ENCODE data around the gene ACTA2. TPM values are rescaled to one million over a fixed set of nuclear protein-coding genes. Genes with fewer than 3 reads are reported as not detected.

ACTA2 gene
- total and polyA plus RNA-seq, 4 donors = 37.7 to 357 (median 70.8) TPM

GRCh38 chr10:88974012-88974411 is 21.4 kb upstream of the ACTA2 start:
- Histone ChIP-seq H3K4me3 (ENCODE audit: low read depth, low read length) (no peak overlapping the region), H3K27me3 (ENCODE audit: control insufficient read depth, insufficient read depth, low read length) (no peaks in the 10 kb centered on the region), H3K9me3 (ENCODE audit: control insufficient read depth, insufficient read depth, low read length) (no peaks in the 10 kb centered on the region), H3K27ac (ENCODE audit: low read depth, low read length) (no peak overlapping the region), H3K36me3 (ENCODE audit: control insufficient read depth, insufficient read depth, low read length) (no peaks in the 10 kb centered on the region), H3K4me1 (ENCODE audit: control insufficient read depth, insufficient read depth, low read length) (no peaks in the 10 kb centered on the region)
- 100% methylated on average over 1 of the region's 3 CpGs for WGBS (ENCODE audit: insufficient coverage)
- DNase-seq (ENCODE audit: low read depth in 4 of 6, low spot score in 6 of 6) = no peak

- WGBS (ENCODE audit: insufficient coverage) = no CpG with 5 or more reads among the region's 5 CpGs
- H3K27ac ChIP-seq (ENCODE audit: low read depth, low read length) = no peak overlapping the region
- H3K4me1 ChIP-seq (ENCODE audit: control insufficient read depth, insufficient read depth, low read length) = no peaks in the 10 kb centered on the region
Measured at GRCh38 chr10:88971221-88972061, 18.9 kb upstream of the ACTA2 start.

GRCh38 chr10:88968391-88968790 is 15.8 kb upstream of the ACTA2 start:
- Histone ChIP-seq H3K9me3 (ENCODE audit: control insufficient read depth, insufficient read depth, low read length) (no peaks in the 10 kb centered on the region), H3K4me3 (ENCODE audit: low read depth, low read length) (no peak overlapping the region), H3K27me3 (ENCODE audit: control insufficient read depth, insufficient read depth, low read length) (no peaks in the 10 kb centered on the region), H3K36me3 (ENCODE audit: control insufficient read depth, insufficient read depth, low read length) (no peaks in the 10 kb centered on the region), H3K4me1 (ENCODE audit: control insufficient read depth, insufficient read depth, low read length) (no peaks in the 10 kb centered on the region), H3K27ac (ENCODE audit: low read depth, low read length) (no peak overlapping the region)
- no peak for DNase-seq (ENCODE audit: low read depth in 4 of 6, low spot score in 6 of 6)
- no CpG with 5 or more reads among the region's 2 CpGs for WGBS (ENCODE audit: insufficient coverage)

More at GRCh38 chr10:88971221-88972061, 18.9 kb upstream of the ACTA2 start:
- DNase-seq (ENCODE audit: low read depth in 4 of 6, low spot score in 6 of 6) = peak in 1 of 6 donors; percentile 91
- Histone ChIP-seq H3K36me3 (ENCODE audit: control insufficient read depth, insufficient read depth, low read length) (no peaks in the 10 kb centered on the region), H3K4me3 (ENCODE audit: low read depth, low read length) (no peak overlapping the region), H3K9me3 (ENCODE audit: control insufficient read depth, insufficient read depth, low read length) (no peaks in the 10 kb centered on the region), H3K27me3 (ENCODE audit: control insufficient read depth, insufficient read depth, low read length) (no peaks in the 10 kb centered on the region)

GRCh38 chr10:88966797-88967196 is 14.2 kb upstream of the ACTA2 start:
- WGBS (ENCODE audit: insufficient coverage) = no CpG with 5 or more reads among the region's 3 CpGs
- DNase-seq (ENCODE audit: low read depth in 4 of 6, low spot score in 6 of 6) = no peak
- Histone ChIP-seq H3K27ac (ENCODE audit: low read depth, low read length) (no peak overlapping the region), H3K36me3 (ENCODE audit: control insufficient read depth, insufficient read depth, low read length) (no peaks in the 10 kb centered on the region), H3K4me1 (ENCODE audit: control insufficient read depth, insufficient read depth, low read length) (no peaks in the 10 kb centered on the region), H3K4me3 (ENCODE audit: low read depth, low read length) (no peak overlapping the region), H3K27me3 (ENCODE audit: control insufficient read depth, insufficient read depth, low read length) (no peaks in the 10 kb centered on the region), H3K9me3 (ENCODE audit: control insufficient read depth, insufficient read depth, low read length) (no peaks in the 10 kb centered on the region)

GRCh38 chr10:88964869-88965415 is 12.4 kb upstream of the ACTA2 start:
- Histone ChIP-seq H3K27me3 (ENCODE audit: control insufficient read depth, insufficient read depth, low read length) (no peaks in the 10 kb centered on the region), H3K4me1 (ENCODE audit: control insufficient read depth, insufficient read depth, low read length) (no peaks in the 10 kb centered on the region), H3K36me3 (ENCODE audit: control insufficient read depth, insufficient read depth, low read length) (no peaks in the 10 kb centered on the region), H3K9me3 (ENCODE audit: control insufficient read depth, insufficient read depth, low read length) (no peaks in the 10 kb centered on the region), H3K4me3 (ENCODE audit: low read depth, low read length) (no peak overlapping the region), H3K27ac (ENCODE audit: low read depth, low read length) (no peak overlapping the region)
- WGBS (ENCODE audit: insufficient coverage) = 82% methylated on average over 2 of the region's 3 CpGs
- DNase-seq (ENCODE audit: low read depth in 4 of 6, low spot score in 6 of 6) = no peak

GRCh38 chr10:88964360-88964759 is 11.8 kb upstream of the ACTA2 start:
- H3K36me3 ChIP-seq (ENCODE audit: control insufficient read depth, insufficient read depth, low read length) = no peaks in the 10 kb centered on the region
- no CpG with 5 or more reads among the region's 1 CpG for WGBS (ENCODE audit: insufficient coverage)
- DNase-seq (ENCODE audit: low read depth in 4 of 6, low spot score in 6 of 6) = no peak
- no peaks in the 10 kb centered on the region for H3K9me3 ChIP-seq (ENCODE audit: control insufficient read depth, insufficient read depth, low read length)
- no peak overlapping the region for H3K27ac ChIP-seq (ENCODE audit: low read depth, low read length)
- no peak overlapping the region for H3K4me3 ChIP-seq (ENCODE audit: low read depth, low read length)
- no peaks in the 10 kb centered on the region for H3K4me1 ChIP-seq (ENCODE audit: control insufficient read depth, insufficient read depth, low read length)
- H3K27me3 ChIP-seq (ENCODE audit: control insufficient read depth, insufficient read depth, low read length) = no peaks in the 10 kb centered on the region

- Histone ChIP-seq H3K27me3 (ENCODE audit: control insufficient read depth, insufficient read depth, low read length) (no peaks in the 10 kb centered on the region), H3K4me1 (ENCODE audit: control insufficient read depth, insufficient read depth, low read length) (no peaks in the 10 kb centered on the region), H3K36me3 (ENCODE audit: control insufficient read depth, insufficient read depth, low read length) (no peaks in the 10 kb centered on the region), H3K27ac (ENCODE audit: low read depth, low read length) (no peak overlapping the region), H3K9me3 (ENCODE audit: control insufficient read depth, insufficient read depth, low read length) (no peaks in the 10 kb centered on the region), H3K4me3 (ENCODE audit: low read depth, low read length) (no peak overlapping the region)
- WGBS (ENCODE audit: insufficient coverage) = no CpG with 5 or more reads among the region's 2 CpGs
- DNase-seq (ENCODE audit: low read depth in 4 of 6, low spot score in 6 of 6) = no peak
Measured at GRCh38 chr10:88963318-88963717, 10.7 kb upstream of the ACTA2 start.

GRCh38 chr10:88962336-88962735 is 9.8 kb upstream of the ACTA2 start:
- Histone ChIP-seq H3K27me3 (ENCODE audit: control insufficient read depth, insufficient read depth, low read length) (no peaks in the 10 kb centered on the region), H3K4me3 (ENCODE audit: low read depth, low read length) (no peak overlapping the region), H3K36me3 (ENCODE audit: control insufficient read depth, insufficient read depth, low read length) (no peaks in the 10 kb centered on the region), H3K27ac (ENCODE audit: low read depth, low read length) (no peak overlapping the region), H3K9me3 (ENCODE audit: control insufficient read depth, insufficient read depth, low read length) (no peaks in the 10 kb centered on the region), H3K4me1 (ENCODE audit: control insufficient read depth, insufficient read depth, low read length) (no peaks in the 10 kb centered on the region)
- no peak for DNase-seq (ENCODE audit: low read depth in 4 of 6, low spot score in 6 of 6)
- 80% methylated on average over 1 of the region's 2 CpGs for WGBS (ENCODE audit: insufficient coverage)

- Histone ChIP-seq H3K9me3 (ENCODE audit: control insufficient read depth, insufficient read depth, low read length) (no peaks in the 10 kb centered on the region), H3K27ac (ENCODE audit: low read depth, low read length) (no peak overlapping the region), H3K4me1 (ENCODE audit: control insufficient read depth, insufficient read depth, low read length) (no peaks in the 10 kb centered on the region), H3K36me3 (ENCODE audit: control insufficient read depth, insufficient read depth, low read length) (no peaks in the 10 kb centered on the region), H3K27me3 (ENCODE audit: control insufficient read depth, insufficient read depth, low read length) (no peaks in the 10 kb centered on the region), H3K4me3 (ENCODE audit: low read depth, low read length) (no peak overlapping the region)
- no peak for DNase-seq (ENCODE audit: low read depth in 4 of 6, low spot score in 6 of 6)
Measured at GRCh38 chr10:88961266-88961665, 8.7 kb upstream of the ACTA2 start.

- no peak overlapping the region for H3K4me3 ChIP-seq (ENCODE audit: low read depth, low read length)
- no peaks in the 10 kb centered on the region for H3K9me3 ChIP-seq (ENCODE audit: control insufficient read depth, insufficient read depth, low read length)
- no peak for DNase-seq (ENCODE audit: low read depth in 4 of 6, low spot score in 6 of 6)
- no peaks in the 10 kb centered on the region for H3K36me3 ChIP-seq (ENCODE audit: control insufficient read depth, insufficient read depth, low read length)
- whole genome bisulfite sequencing (ENCODE audit: insufficient coverage) = no CpG with 5 or more reads among the region's 1 CpG
- H3K27ac ChIP-seq (ENCODE audit: low read depth, low read length) = no peak overlapping the region
- H3K4me1 ChIP-seq (ENCODE audit: control insufficient read depth, insufficient read depth, low read length) = no peaks in the 10 kb centered on the region
- H3K27me3 ChIP-seq (ENCODE audit: control insufficient read depth, insufficient read depth, low read length) = no peaks in the 10 kb centered on the region
Measured at GRCh38 chr10:88960802-88961201, 8.2 kb upstream of the ACTA2 start.
